Stimulated activated CD4-positive, alpha-beta T cell treated with anti-CD3 and anti-CD28 coated beads, Interleukin-2, amount 100 ng/mL, for 48 hours (primary cell): ENCODE data around the gene PDZD2.
"Not testable (repeated sequence)": the region's sequence is repeated elsewhere in the genome, so short reads cannot be mapped to it uniquely, and the experiment has no call there.

Source experiments
- DNase-seq, 2 donors: peaks; one replicate each; pipeline ENCODE4 v3.0.0-alpha.2; 2020

The PDZD2 gene

DNA sequence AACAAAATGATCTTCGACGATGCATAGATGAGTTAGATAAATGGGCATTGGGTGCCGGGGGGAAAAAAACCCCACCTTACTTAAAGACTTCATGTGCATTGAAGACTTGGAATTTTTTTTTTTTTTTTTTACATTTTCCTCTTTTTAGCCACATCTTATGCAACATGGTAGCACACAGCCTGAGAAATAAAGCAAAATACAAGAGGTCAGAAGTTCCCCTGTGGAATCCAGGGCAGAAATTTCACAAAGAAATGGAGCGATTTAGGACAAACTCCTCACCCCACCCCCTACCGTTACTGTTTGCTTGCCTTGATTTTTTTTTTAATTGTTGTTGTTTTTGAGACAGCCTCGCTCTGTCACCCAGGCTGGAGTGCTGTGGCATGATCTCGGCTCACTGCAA, 382.0 kb downstream of the PDZD2 start:
- DNase-seq, result no peak

DNA sequence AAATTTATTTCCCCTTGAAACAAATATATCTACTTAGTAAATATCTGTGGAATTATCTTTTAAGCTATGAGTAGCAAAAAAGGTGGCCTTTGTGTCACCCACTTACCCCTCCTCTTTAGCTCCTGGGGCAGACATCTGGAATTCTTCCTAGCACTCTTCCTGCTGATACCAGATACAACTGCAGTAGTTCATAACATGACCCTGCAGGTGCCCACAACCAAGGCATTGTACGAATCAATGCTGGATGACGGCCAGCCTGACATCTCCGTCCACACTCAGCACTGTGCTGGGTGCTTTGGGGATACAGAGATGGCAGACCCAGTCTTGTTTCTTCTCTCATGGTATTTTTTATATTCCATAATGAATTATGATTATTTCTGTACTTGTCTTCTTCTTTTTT, 382.8 kb downstream of the PDZD2 start:
- no peak for DNase-seq

DNA sequence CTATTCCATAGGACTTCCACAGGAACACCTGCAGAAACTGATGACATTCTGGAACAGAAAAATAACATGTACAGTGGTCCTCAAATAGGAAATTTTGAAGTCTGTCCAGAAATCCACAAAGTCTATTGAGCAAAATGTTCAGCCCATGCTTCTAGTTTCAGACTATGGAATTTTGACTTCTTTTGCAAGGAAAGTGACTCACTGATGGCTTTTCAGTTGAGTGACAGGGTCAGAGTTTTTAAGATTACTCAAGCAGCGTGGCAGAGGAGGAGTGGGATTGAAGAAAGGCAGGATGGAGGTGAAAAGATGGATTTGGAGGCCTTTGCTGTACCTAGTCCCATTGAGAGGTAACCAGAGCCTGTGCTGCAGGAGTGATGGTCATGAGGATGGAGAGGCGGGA, 383.7 kb downstream of the PDZD2 start:
- no peak for DNase-seq

DNA sequence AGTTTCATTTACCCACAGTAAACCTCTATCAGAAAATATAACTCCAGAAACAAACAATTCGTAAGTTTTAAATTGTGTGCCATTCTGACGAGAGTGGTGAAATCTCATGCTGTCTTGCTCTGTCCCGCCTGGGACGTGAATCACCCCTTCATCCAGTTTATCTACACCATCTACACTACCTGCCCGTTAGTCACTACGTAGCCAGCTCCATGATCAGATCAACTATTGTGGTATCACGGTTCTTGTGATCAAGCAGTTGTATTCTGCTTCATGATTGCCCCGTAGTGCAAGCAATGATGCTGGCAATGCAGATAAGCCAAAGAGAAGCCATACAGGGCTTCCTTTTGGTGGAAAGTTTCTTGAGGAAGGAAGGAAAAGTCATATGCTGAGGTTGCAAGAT, 384.9 kb downstream of the PDZD2 start:
- no peak for DNase-seq

DNA sequence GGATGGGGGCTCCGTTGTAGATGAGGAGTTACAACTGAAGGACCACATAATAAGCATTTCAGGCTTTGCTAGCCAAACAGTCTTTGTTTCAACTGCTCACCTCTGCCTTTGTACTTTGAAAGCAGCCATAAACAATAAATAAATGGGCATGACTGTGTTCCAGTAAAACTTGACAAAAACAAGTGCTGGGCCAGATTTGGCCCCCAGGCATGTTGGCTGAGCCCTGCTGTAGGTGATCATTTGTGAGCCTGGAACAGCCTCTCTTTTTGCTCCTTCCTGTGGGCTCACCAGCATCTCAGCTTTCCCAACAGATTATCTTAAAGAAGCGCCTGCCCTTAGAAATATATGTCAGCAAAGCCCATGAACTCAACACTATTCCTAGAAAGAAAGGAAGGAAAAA, 385.8 kb downstream of the PDZD2 start:
- no peak for DNase-seq

DNA sequence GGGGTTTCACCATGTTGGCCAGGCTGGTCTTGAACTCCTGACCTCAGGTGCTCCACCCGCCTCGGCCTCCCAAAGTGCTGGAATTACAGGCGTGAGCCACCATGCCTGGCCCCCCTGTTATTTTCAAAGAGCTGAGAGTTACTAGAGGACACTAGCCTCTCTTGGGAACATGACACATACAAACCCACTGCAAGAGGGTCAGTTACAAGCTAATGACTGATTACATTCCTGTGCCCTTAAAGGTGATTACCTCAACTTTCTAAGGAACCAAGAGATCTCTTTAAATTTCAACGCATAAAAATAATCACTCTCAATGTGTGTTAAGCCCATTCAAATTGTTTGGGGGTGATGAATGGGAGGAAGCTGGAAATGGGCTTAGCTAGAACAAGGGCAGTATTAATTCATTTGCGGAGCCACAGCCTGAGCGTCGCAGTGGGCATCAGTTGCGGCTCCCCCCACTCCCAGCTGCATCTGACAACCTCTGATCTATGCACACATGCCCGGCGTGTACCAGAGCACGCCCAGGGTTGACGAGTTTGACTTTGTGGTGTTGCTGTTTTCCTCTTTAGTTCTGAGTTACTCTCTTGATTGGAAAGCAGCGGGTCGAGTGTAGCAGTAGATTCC, 388.3 kb downstream of the PDZD2 start:
- no peak for DNase-seq

DNA sequence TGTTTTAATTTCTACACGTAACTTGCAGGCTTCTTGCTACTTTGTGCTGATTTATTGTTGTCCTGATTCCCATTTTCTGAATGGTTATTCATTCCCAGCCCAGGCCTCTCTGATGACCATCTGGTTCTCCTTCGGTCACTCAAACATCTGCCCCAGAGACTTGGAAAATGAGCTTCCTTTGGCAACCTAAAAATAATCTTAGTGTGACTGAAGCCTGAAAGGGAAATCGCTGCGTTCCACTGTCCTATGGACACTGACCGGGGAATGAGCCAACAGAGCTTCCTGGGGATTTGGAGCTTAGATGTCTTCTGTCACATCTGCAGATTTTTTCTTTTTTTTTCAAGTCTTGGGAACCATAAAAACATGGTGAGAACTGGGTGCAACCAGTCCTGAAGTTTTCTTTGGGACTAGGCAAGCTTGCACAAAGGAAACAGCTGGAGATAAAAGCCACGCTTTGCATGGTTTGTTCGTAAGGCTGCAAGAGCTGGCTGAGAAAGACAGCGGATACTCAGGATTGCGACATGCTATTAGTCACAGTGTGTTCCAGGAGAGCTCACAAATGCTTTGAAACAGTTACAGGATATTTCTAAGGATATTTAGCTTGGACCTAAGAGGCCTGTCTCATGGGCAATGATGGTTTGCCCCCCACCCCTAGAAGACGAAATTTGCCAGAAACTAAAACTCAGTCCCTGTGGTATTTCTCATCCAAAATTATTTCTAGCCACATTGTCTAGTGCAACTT, 389.0 kb downstream of the PDZD2 start:
- DNase-seq, result no peak

DNA sequence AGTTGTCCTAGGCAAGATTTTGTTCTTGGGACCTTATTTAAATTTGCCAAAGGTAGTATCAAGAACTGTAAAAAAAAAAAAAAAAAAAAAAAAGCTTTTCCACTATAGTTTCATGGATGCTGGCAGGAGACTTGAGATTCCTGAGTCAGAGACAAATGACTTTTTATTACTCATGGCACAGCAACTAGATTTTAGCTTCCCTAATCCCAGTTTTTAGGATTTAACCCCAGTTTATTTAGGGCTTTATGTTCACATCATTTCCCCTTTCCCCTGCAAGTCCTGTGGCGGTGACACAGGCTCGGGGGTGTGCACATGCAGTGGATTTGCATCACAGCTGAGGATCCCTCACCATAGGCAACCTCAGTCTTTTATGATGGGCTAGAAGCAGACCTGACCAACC, 390.3 kb downstream of the PDZD2 start:
- DNase-seq, result no peak

DNA sequence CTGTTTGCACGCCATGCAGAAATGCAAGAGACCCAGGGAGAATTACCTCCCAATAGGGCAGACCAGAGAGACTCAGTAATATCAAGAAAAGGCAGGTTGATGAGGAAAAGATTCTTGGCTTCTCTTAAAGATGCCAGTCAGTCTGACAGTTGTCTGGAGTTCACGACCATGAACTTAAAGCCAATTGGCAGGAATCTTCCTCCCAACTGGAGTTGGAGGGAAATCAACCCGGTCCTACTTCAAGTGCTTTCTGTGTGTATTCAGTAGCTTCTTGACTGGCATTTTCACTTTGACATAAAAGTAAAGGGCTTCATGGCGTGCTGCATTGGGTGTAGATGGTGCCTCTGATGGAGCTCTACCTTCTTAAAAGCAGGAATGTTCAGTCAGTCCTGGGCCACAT, 390.9 kb downstream of the PDZD2 start:
- no peak for DNase-seq

DNA sequence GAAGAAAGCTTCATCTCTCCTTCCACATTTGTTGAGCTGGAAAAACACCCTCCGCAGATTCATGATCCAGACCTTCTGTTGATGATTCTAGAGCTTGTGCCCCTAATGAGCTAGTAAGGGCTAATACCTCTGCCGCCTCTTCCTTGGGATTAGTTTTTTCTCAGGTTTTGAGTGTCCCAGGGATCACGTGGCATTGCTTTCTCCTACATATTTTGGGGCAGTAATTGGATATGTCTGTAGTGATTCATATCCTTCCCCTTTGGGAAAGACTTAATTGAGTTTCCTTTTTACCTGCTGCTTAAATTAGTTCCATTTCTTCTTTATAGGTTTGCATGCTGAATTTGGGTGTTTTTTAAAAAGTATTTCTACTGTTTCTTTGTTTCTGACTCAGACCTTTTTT, 391.3 kb downstream of the PDZD2 start:
- DNase-seq, result no peak

DNA sequence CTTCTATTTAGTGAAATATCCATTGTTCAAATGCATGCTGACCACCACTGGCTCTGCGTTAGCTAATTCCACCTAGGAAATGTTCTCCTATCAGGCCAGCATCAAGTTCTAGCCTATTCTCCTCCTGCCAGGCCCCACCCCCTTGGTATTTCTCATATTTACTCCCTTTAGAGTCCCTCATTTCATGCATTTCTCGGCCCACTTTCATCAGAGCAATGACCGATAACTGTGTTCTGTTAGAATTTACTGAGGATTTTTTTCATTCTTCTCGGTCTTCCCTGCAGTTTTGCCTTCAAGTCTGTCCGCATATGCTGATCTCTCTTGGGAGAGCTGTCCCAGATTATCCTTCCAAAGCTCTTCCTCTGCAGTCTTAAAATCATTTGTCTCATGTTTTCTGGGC, 391.8 kb downstream of the PDZD2 start:
- no peak for DNase-seq

DNA sequence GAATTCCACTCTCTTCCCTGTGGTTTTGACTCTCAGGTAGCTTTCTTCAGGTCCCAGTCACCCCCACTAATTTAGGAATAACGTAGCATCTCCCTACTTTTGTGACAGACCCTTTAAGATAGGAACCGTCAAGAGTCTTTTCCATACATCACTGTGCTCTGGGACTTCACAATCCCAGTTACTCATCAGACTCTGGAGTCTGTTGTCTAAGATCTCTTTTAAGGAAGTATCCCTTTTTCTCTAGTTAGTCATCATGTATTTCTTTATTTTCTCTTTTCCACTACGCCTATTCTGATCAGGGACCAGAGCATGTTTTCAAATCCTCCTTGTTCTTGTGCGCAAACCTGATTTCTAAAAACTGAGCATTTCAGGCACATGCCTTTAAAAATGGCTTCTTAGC, 392.2 kb downstream of the PDZD2 start:
- DNase-seq, result no peak

DNA sequence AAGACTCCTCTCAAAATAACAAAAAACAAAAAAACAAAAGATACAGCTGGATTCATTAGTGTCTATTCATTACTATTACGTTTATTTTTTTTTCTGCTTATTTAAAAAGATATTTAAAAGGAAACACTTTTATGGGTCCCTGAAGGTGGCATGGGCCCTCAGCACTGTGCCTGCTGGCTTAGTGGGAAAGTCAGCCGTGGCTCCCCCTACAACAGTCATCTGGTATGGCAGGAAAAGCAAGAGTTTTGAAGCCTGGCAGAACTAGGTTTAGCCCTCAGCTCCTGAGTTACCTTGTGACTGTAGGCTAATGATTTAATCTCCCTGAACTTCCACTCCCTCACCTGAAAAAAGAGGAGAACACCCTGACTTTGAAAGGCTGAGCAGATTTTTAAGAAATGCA, 399.6 kb downstream of the PDZD2 start:
- DNase-seq, result no peak

DNA sequence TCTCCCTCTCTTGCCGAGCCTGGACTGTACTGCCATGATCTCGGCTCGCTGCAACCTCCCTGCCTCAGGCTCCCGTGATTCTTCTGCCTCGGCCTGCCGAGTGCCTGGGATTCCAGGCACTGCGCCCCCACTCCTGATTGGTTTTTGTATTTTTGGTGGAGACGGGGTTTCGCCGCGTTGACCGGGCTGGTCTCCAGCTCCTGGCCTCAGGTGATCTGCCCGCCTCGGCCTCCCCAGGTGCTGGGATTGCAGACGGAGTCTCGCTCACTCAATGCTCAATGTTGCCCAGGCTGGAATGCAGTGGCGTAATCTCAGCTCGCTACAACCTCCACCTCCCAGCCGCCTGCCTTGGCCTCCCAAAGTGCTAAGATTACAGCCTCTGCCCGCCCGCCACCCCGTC, 400.2 kb downstream of the PDZD2 start:
- DNase-seq, result not testable (repeated sequence)

DNA sequence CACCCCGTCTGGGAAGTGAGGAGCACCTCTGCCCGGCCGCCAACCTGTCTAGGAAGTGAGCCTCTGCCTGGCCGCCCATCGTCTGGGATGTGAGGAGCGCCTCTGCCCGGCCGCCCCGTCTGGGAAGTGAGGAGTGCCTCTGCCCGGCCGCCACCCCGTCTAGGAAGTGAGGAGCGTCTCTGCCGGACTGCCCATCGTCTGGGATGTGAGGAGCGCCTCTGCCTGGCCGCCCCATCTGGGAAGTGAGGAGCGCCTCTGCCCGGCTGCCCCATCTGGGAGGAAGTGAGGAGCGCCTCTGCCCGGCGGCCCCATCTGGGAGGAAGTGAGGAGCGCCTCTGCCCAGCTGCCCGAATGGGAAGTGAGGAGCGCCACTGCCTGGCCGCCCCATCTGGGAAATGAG, 400.7 kb downstream of the PDZD2 start:
- DNase-seq, result not testable (repeated sequence)

DNA sequence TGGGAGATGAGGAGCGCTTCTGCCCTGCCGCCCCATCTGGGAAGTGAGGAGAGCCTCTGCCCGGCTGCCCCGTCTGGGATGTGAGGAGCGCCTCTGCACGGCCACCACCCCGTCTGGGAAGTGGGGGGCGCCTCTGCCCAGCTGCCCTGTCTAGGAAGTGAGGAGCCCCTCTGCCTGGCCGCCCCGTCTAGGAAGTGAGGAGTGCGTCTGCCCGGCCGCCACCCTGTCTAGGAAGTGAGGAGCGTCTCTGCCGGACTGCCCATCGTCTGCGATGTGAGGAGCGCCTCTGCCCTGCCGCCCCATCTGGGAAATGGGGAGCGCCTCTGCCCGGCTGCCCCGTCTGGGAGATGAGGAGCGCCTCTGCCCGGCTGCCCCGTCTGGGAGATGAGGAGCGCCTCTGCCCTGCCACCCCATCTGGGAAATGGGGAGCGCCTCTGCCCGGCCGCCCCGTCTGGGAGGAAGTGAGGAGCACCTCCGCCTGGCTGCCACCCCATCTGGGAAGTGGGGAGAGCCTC, 401.3 kb downstream of the PDZD2 start:
- not testable (repeated sequence) for DNase-seq

DNA sequence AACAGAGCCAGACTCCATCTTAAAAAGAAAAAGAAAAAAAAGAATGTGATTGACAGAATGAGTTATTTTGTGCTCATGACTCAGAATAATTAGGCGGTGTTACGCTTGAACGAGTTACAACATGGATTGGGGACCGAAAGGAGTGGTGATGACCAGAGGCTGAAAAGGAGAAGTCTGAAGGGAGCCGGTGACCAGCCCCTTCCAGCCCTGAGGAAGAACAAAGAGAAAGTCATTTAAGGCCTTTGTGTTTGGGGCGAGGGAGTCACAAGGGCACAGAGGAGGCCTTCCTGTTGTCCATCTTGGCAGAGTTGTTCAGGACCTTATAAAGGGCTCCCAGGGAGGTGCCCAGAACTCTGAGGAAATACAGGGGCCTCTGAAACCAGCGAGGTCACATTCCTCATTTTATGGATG, 403.6 kb downstream of the PDZD2 start:
- no peak for DNase-seq

DNA sequence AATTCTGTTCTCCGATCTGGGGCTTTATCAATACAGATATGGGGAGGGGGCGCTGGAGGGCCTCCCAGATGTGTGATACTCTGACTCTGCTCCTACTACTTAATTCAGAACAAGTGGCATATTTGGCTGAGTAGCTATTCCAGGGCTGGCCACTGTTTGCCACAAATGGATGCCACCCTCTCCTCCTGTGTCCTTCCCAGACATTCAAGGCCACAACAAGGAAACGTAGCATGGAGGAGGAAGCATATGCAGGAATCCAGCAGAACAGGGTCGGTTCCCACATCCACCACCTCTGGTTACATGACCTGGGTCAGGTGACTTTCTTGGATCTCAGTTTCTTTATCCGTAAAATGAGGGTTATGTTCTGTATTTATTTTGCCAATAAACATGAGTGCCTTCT, 404.2 kb downstream of the PDZD2 start:
- DNase-seq, result no peak

DNA sequence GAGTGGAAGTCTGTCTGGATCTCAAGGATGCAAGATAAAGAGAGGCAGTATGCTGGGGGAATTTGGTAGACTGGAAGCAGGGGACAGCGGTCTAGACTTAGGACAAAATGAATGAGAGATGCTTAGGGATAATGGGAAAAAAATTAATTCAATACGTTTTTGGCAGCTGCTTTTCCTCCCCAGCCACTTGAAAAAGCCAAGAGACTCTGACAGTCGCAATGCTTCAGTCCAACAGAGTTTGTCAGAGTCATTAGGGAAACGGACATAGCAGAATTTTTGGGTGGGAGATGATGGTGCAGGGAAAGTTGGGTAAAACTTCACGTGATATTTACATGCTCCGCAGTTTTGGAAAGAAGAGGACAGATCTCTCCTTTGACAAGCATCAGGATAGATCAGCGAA, 405.5 kb downstream of the PDZD2 start:
- no peak for DNase-seq

DNA sequence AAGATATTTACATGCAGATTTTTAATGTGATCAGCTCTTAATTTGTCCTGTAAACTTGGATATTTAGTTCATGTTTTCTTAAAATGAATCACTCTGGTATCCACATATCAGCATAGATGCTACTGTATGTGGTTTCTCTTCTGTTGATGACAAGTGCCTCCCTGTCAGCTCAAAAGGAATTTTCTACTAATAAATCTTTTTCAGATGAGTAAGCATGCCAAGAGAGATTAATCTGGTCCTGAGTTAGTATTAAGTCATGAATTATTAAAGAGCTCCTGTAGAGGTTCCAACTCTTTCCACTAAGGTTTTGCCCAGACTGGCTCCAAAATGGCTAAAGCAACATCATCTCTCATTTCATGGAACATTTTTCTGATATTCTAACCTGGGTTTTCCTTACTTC, 406.0 kb downstream of the PDZD2 start:
- no peak for DNase-seq

DNA sequence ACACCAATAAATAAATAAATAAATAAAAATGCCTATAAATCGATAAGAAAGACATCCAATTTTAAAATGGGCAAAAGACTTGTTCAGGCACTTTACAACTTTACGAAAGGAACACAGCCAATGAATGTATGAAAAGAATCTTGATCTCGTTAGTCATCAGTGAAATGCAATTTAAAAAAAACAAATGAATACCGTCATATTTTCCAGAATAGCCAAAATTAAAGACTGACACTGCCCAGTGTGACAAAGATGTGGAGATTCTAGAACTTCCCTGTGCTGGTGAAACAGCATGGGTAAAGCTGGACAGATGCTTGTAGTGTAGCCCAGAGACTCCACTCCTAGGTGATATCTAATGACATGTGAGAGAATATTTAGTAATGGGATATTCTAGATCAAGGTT, 408.1 kb downstream of the PDZD2 start:
- DNase-seq, result no peak

DNA sequence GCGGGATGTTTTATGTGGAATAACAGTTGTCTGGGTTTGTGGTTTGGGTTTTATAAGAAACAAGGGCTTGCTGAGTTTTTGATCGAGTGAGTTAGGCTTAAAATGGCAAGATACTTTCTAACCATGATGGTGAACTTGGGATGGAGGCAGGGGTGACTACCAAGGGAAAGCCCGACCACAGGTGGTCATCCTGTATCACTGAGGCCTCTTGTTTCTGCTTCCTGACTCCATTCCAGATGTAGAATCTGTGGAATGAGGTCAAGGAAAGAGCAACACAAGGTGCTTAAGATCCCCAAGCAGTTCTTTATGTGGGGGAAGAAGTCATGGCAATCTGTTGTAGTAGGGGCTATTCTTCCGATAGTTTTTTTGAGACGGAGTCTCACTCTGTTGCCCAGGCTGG, 412.9 kb downstream of the PDZD2 start:
- no peak for DNase-seq

DNA sequence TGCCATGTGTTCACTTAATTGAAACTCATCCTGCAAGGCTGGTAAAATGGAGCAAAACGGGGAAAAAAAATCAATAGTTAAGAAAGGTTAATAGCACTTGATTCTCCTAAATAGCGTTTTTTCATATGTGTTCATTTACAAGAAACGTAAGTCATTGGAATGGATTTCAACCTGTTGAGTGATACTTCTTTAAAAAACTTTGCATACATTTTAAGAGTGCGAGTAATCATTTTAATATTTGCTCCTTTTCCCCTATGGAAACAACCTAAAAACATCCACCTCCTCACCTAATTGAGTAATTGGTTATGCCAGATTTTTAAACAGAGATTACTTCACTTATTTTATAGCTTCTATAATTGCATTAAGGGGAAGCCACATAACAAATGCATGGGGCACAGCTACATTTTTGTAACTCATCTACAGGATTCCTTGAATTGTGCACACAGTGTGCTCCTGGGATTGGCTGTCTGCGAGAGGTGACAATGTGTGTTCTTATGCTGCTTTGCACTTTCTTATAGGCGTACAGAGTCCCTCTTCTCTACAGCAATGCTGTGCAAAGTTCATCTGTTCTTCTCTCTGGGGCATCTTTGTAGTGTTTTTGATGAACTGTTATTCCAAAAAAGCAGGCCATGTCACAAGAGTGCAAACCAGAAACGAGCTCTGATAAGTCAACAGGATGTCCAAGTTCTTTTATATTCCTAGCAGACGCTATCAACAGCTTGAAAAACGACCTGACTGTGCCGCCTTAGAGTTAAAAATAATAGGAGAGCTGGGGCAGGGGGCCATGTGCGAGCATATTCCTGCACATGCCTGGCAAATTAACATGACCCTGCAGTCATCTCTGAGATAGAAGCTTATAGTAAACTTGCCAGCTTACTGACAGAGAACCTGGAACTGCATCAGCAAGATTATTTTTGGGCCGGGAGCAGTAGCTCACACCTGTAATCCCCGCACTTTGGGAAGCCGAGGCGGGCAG, 417.2 kb downstream of the PDZD2 start:
- no peak for DNase-seq
